ENCODE measurements around the gene GTF3C2. TPM values are rescaled to one million over a fixed set of nuclear protein-coding genes. Genes with fewer than 3 reads are reported as not detected.
"Not testable (repeated sequence)": the region's sequence is repeated elsewhere in the genome, so short reads cannot be mapped to it uniquely, and the experiment has no call there.

The GTF3C2 gene
- total RNA-seq, 1 donor = 45.0 TPM

GRCh38 chr2:27353762-27354596 is 2.6 kb downstream of the GTF3C2 start:
- Histone ChIP-seq H3K4me3 (ENCODE audit: low read length) (no peak overlapping the region), H3K27me3 (ENCODE audit: insufficient read depth, low read length) (no peaks in the 10 kb centered on the region), H3K4me1 (ENCODE audit: insufficient read depth, low read length) (peaks cover 48% of the 10 kb centered on the region), H3K9me3 (ENCODE audit: low read depth, low read length) (no peaks in the 10 kb centered on the region)

GRCh38 chr2:27353386-27353761 is 3.2 kb downstream of the GTF3C2 start:
- not testable (repeated sequence) for H3K27me3 ChIP-seq (ENCODE audit: insufficient read depth, low read length); H3K4me3 ChIP-seq (ENCODE audit: low read length); H3K9me3 ChIP-seq (ENCODE audit: low read depth, low read length)
- peaks cover 48% of the 10 kb centered on the region for H3K4me1 ChIP-seq (ENCODE audit: insufficient read depth, low read length)

GRCh38 chr2:27351802-27352598 is 4.6 kb downstream of the GTF3C2 start:
- Histone ChIP-seq H3K27me3 (ENCODE audit: insufficient read depth, low read length) (no peaks in the 10 kb centered on the region), H3K9me3 (ENCODE audit: low read depth, low read length) (no peaks in the 10 kb centered on the region), H3K4me1 (ENCODE audit: insufficient read depth, low read length) (peaks cover 35% of the 10 kb centered on the region), H3K4me3 (ENCODE audit: low read length) (no peak overlapping the region)

GRCh38 chr2:27350106-27350693 is 6.4 kb downstream of the GTF3C2 start:
- no peaks in the 10 kb centered on the region for H3K27me3 ChIP-seq (ENCODE audit: insufficient read depth, low read length)
- no peak overlapping the region for H3K4me3 ChIP-seq (ENCODE audit: low read length)
- no peaks in the 10 kb centered on the region for H3K9me3 ChIP-seq (ENCODE audit: low read depth, low read length)
- H3K4me1 ChIP-seq (ENCODE audit: insufficient read depth, low read length) = peaks cover 30% of the 10 kb centered on the region

- H3K4me3 ChIP-seq (ENCODE audit: low read length) = no peak overlapping the region
- peaks cover 10% of the 10 kb centered on the region for H3K4me1 ChIP-seq (ENCODE audit: insufficient read depth, low read length)
- H3K9me3 ChIP-seq (ENCODE audit: low read depth, low read length) = no peaks in the 10 kb centered on the region
- H3K27me3 ChIP-seq (ENCODE audit: insufficient read depth, low read length) = no peaks in the 10 kb centered on the region
These were observed 8.9 kb downstream of the GTF3C2 start for GRCh38 chr2:27347641-27348040.

- Histone ChIP-seq H3K9me3 (ENCODE audit: low read depth, low read length) (no peaks in the 10 kb centered on the region), H3K4me1 (ENCODE audit: insufficient read depth, low read length) (no peaks in the 10 kb centered on the region), H3K27me3 (ENCODE audit: insufficient read depth, low read length) (no peaks in the 10 kb centered on the region)
These were observed 20.4 kb downstream of the GTF3C2 start for GRCh38 chr2:27336173-27336572.

GRCh38 chr2:27335311-27335710 is 21.3 kb downstream of the GTF3C2 start:
- Histone ChIP-seq H3K27me3 (ENCODE audit: insufficient read depth, low read length) (no peaks in the 10 kb centered on the region), H3K4me3 (ENCODE audit: low read length) (no peak overlapping the region), H3K4me1 (ENCODE audit: insufficient read depth, low read length) (no peaks in the 10 kb centered on the region), H3K9me3 (ENCODE audit: low read depth, low read length) (no peaks in the 10 kb centered on the region)

More at GRCh38 chr2:27336173-27336572, 20.4 kb downstream of the GTF3C2 start:
- no peak overlapping the region for H3K4me3 ChIP-seq (ENCODE audit: low read length)

- Histone ChIP-seq H3K27me3 (ENCODE audit: insufficient read depth, low read length) (no peaks in the 10 kb centered on the region), H3K4me3 (ENCODE audit: low read length) (no peak overlapping the region), H3K9me3 (ENCODE audit: low read depth, low read length) (no peaks in the 10 kb centered on the region), H3K4me1 (ENCODE audit: insufficient read depth, low read length) (peaks cover 15% of the 10 kb centered on the region)
These were observed 31.8 kb downstream of the GTF3C2 start for GRCh38 chr2:27324720-27325119.

- peaks cover 15% of the 10 kb centered on the region for H3K4me1 ChIP-seq (ENCODE audit: insufficient read depth, low read length)
- no peaks in the 10 kb centered on the region for H3K9me3 ChIP-seq (ENCODE audit: low read depth, low read length)
- peak overlapping the region; percentile 64 for H3K4me3 ChIP-seq (ENCODE audit: low read length)
- H3K27me3 ChIP-seq (ENCODE audit: insufficient read depth, low read length) = no peaks in the 10 kb centered on the region
These were observed 32.8 kb downstream of the GTF3C2 start for GRCh38 chr2:27323596-27324285.

- Histone ChIP-seq H3K4me3 (ENCODE audit: low read length) (peak within 1 kb of the TSS; percentile 64), H3K9me3 (ENCODE audit: low read depth, low read length) (no peaks in the 10 kb centered on the region), H3K4me1 (ENCODE audit: insufficient read depth, low read length) (peaks cover 15% of the 10 kb centered on the region), H3K27me3 (ENCODE audit: insufficient read depth, low read length) (no peaks in the 10 kb centered on the region)
These were observed 33.6 kb downstream of the GTF3C2 start, which contains the start of gene MPV17 for GRCh38 chr2:27322766-27323595. Gene MPV17 (minus strand): TSS chr2:27323097. CDS start chr2:27322517, 580 bp downstream.

GRCh38 chr2:27322301-27322765 is 34.2 kb downstream of the GTF3C2 start:
- Histone ChIP-seq H3K9me3 (ENCODE audit: low read depth, low read length) (no peaks in the 10 kb centered on the region), H3K27me3 (ENCODE audit: insufficient read depth, low read length) (no peaks in the 10 kb centered on the region), H3K4me3 (ENCODE audit: low read length) (peak overlapping the region; percentile 64), H3K4me1 (ENCODE audit: insufficient read depth, low read length) (peaks cover 15% of the 10 kb centered on the region)

- Histone ChIP-seq H3K27me3 (ENCODE audit: insufficient read depth, low read length) (no peaks in the 10 kb centered on the region), H3K9me3 (ENCODE audit: low read depth, low read length) (no peaks in the 10 kb centered on the region), H3K4me1 (ENCODE audit: insufficient read depth, low read length) (peaks cover 15% of the 10 kb centered on the region), H3K4me3 (ENCODE audit: low read length) (no peak overlapping the region)
These were observed 35.5 kb downstream of the GTF3C2 start for GRCh38 chr2:27320958-27321543.

- not testable (repeated sequence) for H3K4me3 ChIP-seq (ENCODE audit: low read length); H3K9me3 ChIP-seq (ENCODE audit: low read depth, low read length); H3K27me3 ChIP-seq (ENCODE audit: insufficient read depth, low read length)
- peaks cover 15% of the 10 kb centered on the region for H3K4me1 ChIP-seq (ENCODE audit: insufficient read depth, low read length)
These were observed 36.7 kb downstream of the GTF3C2 start for GRCh38 chr2:27319839-27320238.

All from mononuclear cell (primary cell).